HuH-7.5 (cell line): ENCODE results near the gene SCUBE2.
"Not testable (repeated sequence)": the region's sequence is repeated elsewhere in the genome, so short reads cannot be mapped to it uniquely, and the experiment has no call there.

Source experiments
- DNase-seq: peaks from one replicate; pipeline ENCODE4 v3.0.0; 2011; ENCODE audit warnings: low spot score

The SCUBE2 gene

GRCh38 chr11:9008011-9008550, 83.3 kb downstream of the SCUBE2 start:
- DNase-seq: no peak

- DNase-seq: no peak
These were observed 86.3 kb downstream of the SCUBE2 start for GRCh38 chr11:9005087-9005486.

DNA sequence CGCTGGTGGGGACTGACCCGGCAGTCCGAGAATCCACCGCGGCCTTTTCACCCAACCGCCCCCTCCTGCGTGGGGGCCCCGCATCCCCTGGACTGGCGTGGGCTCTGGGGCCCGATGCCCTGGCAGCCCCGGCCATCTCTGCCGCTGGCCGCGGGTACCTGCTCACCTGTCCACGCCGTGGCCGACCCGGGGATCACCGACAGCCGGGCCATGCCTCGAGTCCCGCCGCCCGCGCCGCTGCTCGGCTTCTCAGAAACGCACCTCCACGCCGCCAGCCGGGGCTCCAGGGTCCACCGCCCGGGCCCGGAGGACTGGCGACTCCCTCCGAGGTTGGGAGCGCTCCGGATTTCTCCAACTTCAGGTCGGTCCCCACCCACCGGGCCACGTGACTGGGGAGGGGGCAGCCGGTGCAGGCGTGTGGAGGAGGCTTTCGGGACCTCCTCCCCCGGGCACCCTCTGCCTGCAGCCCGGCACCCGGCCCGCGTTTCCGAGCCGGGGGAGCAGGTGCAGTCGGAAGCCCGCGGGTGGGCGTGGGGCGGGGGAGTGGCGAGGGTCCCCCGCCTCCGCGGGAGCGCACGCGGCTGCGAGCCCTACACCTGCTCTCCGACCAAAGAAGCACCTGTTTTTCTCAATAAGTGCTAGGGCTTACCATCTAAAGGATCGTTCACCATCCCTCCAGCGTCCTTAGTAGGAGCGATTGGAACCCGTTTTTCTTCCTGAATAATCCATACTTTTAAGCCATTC, 87.0 kb downstream of the SCUBE2 start:
- no peak for DNase-seq

GRCh38 chr11:9003573-9004182, 87.7 kb downstream of the SCUBE2 start, which contains the start of gene NRIP3:
Gene NRIP3, minus strand, starts transcription at chr11:9004001. Its CDS starts 66 bp downstream, at chr11:9003935.
- no peak for DNase-seq

DNA sequence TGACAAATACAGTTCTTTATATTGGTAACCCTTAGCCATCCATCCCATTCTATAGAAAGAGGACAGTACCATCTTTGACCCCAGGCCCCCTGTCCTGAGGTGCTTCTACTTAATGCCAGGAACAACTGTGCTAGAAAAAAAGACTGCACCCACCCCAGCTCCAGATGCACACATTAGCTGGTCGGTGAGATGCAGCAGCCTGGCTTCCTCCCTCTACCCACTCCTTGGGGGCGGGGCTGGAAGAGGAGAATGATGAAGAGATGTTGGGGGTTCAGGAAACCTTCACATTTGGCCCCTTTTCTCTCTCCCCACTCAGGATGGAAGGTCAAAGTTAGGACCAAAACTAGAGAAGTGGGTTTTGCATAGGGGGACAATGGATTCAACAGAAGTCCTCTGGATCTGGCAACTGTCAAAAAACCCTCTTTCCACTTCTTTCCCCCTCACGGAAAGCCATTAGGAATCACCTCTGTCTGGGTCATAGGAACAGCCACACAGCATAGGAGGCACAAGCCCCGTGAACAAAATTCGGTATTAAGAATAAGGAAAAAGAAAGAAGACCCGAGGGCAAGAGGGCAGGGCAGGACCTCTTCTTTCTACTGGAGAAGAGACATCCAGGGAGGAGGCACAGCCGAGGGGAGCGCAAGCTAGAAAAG, 88.4 kb downstream of the SCUBE2 start:
- no peak for DNase-seq

DNA sequence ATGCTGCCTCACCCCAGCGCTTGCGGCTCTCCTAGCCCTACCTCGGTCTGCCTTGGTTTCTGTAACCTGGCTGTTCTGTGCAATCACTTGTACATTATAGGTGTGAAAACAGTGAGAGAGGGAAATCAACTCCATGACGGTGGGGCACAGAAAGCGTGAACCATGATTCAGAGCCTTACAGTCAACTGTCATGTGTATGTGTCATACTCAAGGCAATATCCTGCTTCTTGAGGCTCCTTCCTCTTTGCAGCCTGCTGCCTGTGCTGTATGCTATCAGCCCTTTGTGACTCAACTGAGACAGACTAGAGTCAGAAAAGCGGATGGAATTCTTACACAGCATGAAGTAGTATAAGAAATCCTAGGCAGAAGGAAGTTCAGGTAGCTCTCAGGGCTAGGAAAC, 89.7 kb downstream of the SCUBE2 start:
- no peak for DNase-seq

GRCh38 chr11:8998017-8998416, 93.4 kb downstream of the SCUBE2 start:
- DNase-seq: no peak

DNA sequence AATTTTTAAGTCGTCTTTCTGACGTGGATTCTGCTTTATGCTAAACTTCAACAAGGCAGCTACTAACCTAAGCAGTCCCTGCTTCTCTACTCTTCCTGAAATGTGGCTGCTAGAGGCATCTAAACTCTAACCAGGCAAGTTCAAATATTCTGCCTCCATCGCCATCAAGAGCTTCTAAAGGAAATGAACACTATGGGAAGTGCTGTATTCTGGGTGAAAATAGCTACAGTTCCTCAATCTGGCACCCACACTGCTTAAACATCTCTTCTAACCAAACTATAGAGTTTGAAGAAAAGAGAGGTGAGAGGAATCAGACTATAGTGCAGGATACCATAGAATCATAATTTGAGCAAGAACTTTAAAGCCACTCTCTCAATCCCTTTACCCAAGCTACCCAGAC, 93.9 kb downstream of the SCUBE2 start:
- DNase-seq: no peak

- DNase-seq: no peak
These were observed 101.9 kb downstream of the SCUBE2 start for GRCh38 chr11:8989453-8989852.

GRCh38 chr11:8988329-8989234, 102.8 kb downstream of the SCUBE2 start:
- no peak for DNase-seq

DNA sequence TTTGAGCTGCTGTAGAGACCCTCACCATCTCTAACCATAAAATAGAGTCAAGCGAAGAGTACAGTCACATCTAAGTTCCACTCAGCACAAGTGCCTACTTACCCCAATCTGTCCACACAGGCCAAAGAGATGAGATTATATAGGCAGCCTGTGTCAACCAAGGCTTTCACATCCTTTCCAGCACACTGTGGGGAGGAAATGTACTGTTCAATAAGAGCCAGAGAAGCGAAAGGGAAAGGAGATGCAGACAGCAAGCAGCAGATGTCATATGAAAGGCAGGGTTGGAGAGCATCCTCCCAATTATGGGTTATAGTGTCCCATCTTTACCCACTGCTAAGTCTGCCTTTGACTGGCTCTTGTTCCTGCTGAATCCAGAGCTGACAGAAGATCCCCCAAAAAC, 104.0 kb downstream of the SCUBE2 start:
- DNase-seq: no peak

- DNase-seq: not testable (repeated sequence)
These were observed 104.6 kb downstream of the SCUBE2 start for GRCh38 chr11:8986772-8987171.

- no peak for DNase-seq
These were observed 105.9 kb downstream of the SCUBE2 start for GRCh38 chr11:8985462-8985861.

- DNase-seq: no peak
These were observed 107.8 kb downstream of the SCUBE2 start for GRCh38 chr11:8983552-8983951.

- no peak for DNase-seq
These were observed 110.9 kb downstream of the SCUBE2 start for GRCh38 chr11:8980485-8980884.

DNA sequence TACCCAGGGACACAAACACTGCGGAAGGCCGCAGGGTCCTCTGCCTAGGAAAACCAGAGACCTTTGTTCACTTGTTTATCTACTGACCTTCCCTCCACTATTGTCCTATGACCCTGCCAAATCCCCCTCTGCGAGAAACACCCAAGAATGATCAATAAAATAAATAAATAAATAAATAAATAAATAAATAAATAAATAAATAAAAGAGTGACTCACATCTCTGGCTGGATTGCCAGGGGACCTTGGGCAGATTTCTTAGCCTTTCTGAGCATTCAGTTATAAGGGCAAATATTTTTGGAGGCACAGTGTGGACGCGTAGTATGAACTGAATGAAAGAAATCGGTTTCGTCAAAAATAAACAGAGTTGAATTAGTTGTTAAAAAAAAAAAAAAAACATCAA, 112.0 kb downstream of the SCUBE2 start:
- not testable (repeated sequence) for DNase-seq

GRCh38 chr11:8973121-8973520, 118.3 kb downstream of the SCUBE2 start:
- no peak for DNase-seq

- DNase-seq: no peak
These were observed 119.5 kb downstream of the SCUBE2 start for GRCh38 chr11:8971924-8972316.

DNA sequence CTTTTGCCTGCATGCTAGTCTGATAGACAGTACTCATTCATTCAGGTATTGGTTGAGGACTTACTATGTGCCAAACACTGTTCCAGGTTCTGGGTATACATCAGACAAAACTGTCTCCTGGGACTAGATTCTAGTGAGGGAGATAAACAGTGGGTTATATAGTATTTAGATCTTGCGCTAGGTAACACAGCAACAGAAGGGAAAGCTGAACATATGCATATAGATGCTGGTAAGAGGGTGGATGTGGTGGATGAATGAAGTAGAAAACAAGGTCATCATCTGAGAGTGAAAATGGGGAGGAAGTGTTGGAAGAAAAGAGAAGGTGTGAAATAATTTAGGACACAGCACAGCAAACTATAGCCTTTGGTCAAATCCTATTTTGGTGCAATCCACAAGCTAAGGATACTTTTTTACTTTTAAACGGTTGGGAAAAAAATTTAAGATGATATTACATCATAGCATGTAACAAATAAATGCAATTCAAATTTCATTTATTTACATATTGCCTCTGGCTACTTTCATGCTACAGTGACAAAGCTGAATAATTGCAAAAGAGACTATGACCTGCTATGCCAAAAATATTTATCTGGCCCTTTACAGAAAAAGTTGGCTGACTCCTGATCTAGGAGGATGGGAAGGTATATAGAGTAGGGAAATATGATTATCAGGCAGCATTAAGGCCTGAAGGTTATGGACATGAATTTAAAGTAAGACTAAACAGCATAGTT, 120.0 kb downstream of the SCUBE2 start:
- no peak for DNase-seq
